GM12892 (cell line): ENCODE measurements around the gene CRACR2A.

Experiments
- POLR2A ChIP-seq: IDR thresholded peaks from 2 replicates; pipeline ENCODE4 v1.6.1; 2011; ENCODE audit warnings: low read depth, low read length, control low read depth
- TAF1 ChIP-seq: IDR thresholded peaks from 2 replicates; pipeline ENCODE4 v1.6.1; 2011; ENCODE audit warnings: low read depth, mild to moderate bottlenecking, control low read depth, low read length, borderline replicate concordance

DNA sequence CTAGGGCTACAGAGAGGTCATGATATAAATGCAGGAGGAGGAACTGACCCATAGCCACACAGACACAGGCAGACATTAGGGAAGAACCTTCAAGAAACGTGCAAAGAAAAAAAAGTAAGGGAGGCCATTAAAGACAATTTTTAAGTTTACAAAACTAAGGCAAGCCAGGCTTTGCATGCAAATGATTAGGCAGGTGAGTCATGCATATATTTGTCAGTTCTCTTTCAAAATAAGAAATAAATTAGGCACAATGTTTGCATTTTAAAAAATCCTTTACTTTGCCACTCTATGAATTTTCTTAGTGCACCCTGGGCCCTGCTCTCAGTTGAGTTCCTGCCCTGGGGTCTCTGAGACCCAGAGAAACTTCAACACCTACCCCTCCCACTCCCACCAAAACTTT, 186.9 kb downstream of the CRACR2A start:
- TF ChIP-seq POLR2A (no peak), TAF1 (no peak)
